Measurements from ENCODE around the gene TTC27.
A peak's percentile ranks its signal among the peaks of the same experiment; 100 is the strongest.

TTC27 gene

DNA sequence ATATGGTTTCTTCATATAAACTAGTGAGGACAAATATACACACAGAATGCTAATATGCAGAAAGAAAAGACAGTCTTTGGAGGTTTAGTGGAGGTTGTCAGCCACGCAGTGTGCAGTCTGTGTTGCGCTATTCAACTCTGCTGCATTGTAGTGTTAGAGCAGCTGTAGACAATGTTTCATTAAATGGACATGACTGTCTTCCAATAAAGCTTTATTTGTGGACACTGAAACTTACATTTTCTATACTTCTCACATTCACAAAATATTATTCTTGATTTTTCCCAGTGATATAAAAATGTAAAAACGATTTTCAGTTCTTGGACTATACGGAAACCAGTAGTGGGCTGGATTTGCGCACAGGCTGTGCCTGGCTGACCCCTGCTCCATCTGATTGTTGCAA, 13.3 kb downstream of the TTC27 start:
- TF ChIP-seq CTCF (conservative IDR thresholded peaks at IDR 0.05), result no peak
- H3K27ac ChIP-seq, result no peak overlapping the region

DNA sequence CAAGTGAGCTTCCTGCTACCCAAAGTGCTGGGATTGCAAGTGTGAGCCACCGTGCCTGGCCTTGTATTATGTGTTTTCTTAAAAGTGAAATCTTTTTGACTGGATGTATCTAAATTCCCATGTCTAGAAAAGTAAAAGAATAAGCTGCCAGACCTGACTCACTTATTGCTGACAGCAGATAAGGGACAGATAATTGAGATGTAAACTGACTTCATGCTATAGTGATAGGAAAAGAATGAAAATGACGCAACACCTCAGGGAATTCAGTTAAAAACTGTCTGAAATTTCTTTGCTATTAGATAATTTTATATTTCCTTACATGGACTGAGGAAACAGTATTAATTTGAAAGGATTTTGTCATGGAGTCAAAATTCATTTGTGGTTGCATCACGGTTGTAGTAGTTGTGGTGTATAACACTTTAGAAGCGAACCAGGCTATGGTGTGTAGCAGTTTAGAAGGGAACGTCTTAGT, 19.4 kb downstream of the TTC27 start:
- H3K27ac ChIP-seq, result no peak overlapping the region
- TF ChIP-seq CTCF (conservative IDR thresholded peaks at IDR 0.05), result no peak

- no peak for TF ChIP-seq CTCF (conservative IDR thresholded peaks at IDR 0.05)
These were observed 24.8 kb downstream of the TTC27 start for GRCh38 chr2:32652555-32653209.

DNA sequence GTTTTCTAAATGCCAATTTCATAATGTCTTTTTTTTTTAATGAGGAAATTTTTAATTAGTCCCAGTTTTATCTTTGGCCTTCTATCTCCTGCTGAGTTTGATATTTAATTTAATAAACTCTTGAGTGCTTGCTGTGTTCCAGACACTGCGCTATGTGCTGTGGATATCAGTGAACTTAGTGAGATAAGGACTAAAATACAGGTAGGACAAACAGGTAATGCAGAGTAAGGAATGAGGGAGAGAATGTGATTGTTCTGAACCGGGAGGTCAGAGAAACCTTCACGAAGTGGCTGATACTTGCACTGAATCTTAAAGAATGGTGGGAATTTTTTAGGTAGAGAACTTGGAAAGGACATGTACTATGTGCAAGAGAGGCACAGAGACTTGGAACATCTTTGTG, 28.2 kb downstream of the TTC27 start:
- H3K27ac ChIP-seq, result no peak overlapping the region
- no peak for TF ChIP-seq CTCF (conservative IDR thresholded peaks at IDR 0.05)

More at GRCh38 chr2:32652555-32653209, 24.8 kb downstream of the TTC27 start:
- peak overlapping the region; percentile 69 for H3K27ac ChIP-seq

GRCh38 chr2:32663864-32664263, 36.0 kb downstream of the TTC27 start:
- no peak overlapping the region for H3K27ac ChIP-seq
- TF ChIP-seq CTCF (conservative IDR thresholded peaks at IDR 0.05), result no peak

DNA sequence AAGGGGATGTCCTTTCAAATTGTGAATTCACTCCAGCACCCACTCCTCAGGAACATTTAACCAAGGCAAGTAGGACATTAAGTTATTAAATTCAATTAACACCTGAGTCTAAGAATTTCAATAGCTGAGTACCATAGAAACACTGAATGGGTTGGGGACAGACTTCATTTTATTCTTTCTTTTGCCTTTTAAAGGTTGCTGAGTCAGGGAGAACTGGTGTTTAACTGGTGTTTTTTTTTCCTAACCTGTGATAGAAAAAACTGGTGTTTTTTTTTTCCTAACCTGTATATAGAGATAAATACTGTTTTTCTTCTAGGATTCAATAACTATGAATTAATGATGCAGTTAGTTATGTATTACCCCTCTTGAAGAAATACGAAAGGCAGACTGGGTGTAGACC, 38.9 kb downstream of the TTC27 start:
- TF ChIP-seq CTCF (conservative IDR thresholded peaks at IDR 0.05), result no peak
- no peak overlapping the region for H3K27ac ChIP-seq

DNA sequence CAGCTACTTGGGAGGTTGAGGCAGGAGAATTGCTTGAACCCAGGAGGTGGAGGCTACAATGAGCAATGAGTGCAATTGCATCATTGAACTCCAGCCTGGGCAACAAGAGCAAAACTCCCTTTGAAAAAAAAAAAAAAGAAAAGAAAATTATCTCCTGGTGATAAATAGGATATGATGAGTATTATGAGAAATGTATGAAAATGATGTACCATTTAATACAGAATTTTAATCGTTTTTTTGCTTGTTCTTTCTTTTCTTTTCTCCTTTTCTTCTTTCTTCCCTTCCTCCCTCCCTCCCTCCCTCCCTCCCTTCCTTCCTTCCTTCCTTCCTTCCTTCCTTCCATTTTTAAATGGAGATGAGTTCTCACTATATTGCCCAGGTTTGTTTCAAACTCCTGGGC, 40.4 kb downstream of the TTC27 start:
- H3K27ac ChIP-seq, result no peak overlapping the region
- TF ChIP-seq CTCF (conservative IDR thresholded peaks at IDR 0.05), result no peak

Measured in VCaP (cell line).